ENCODE measurements around the gene SCMH1.

SCMH1 gene

GRCh38 chr1:41086921-41087320 is 155.2 kb downstream of the SCMH1 start:
- no peak overlapping the region for H2AFZ ChIP-seq (ENCODE audit: low read length)
- H3K27me3 ChIP-seq (ENCODE audit: insufficient read depth, low read length): no peaks in the 10 kb centered on the region
- no peaks in the 10 kb centered on the region for H3K9me3 ChIP-seq (ENCODE audit: low read length)
- TF ChIP-seq CTCF (IDR thresholded peaks at IDR 0.05; ENCODE audit: low read length) (no peak), EZH2 (IDR thresholded peaks at IDR 0.05; ENCODE audit: borderline replicate concordance, low read length) (no peak)
- no peaks in the 10 kb centered on the region for H3F3A ChIP-seq (ENCODE audit: insufficient read depth, low read length)
- H3K4me2 ChIP-seq (ENCODE audit: low read length): no peak overlapping the region
- no peaks in the 10 kb centered on the region for H3K4me1 ChIP-seq (ENCODE audit: insufficient read depth, low read length, severe bottlenecking)
- H3K4me3 ChIP-seq (ENCODE audit: low read depth, low read length, poor library complexity, severe bottlenecking): no peak overlapping the region
- H3K9ac ChIP-seq (ENCODE audit: low read length): no peak overlapping the region
- no peaks in the 10 kb centered on the region for H3K79me2 ChIP-seq (ENCODE audit: insufficient read depth, low read length)
- H4K20me1 ChIP-seq (ENCODE audit: insufficient read depth, low read length): no peaks in the 10 kb centered on the region
- H3K27ac ChIP-seq (ENCODE audit: low read depth, low read length, poor library complexity, severe bottlenecking): no peak overlapping the region
- H3K9me2 ChIP-seq (ENCODE audit: low read depth, low read length): no peaks in the 10 kb centered on the region
- no peaks in the 10 kb centered on the region; the same call in 1 of the 2 replicates for H3K36me3 ChIP-seq (ENCODE audit: insufficient read depth, low read length)

- H4K20me1 ChIP-seq (ENCODE audit: insufficient read depth, low read length): no peaks in the 10 kb centered on the region
Measured at GRCh38 chr1:41078616-41079015, 163.5 kb downstream of the SCMH1 start.

DNA sequence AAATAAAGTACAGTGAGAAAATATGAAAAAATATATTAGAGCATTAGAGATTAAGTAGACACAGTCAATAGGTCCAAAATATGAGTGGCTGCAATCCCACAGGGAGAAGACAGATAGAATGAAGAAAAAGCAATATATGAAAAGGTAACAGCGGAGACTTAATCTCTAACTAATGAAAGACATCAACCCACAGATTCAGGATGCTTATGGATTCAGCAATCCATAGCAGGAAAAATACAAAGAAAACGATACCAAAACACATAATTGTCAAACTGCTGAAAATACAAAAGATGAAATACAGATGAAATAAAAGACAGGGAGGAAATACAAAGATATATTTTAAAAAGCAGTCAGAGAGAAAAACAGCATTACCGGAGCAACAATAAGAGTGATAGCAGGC is 163.9 kb downstream of the SCMH1 start:
- Histone ChIP-seq H3K4me2 (ENCODE audit: low read length) (no peak overlapping the region), H3K79me2 (ENCODE audit: insufficient read depth, low read length) (no peaks in the 10 kb centered on the region), H3K9me2 (ENCODE audit: low read depth, low read length) (no peaks in the 10 kb centered on the region), H4K20me1 (ENCODE audit: insufficient read depth, low read length) (no peaks in the 10 kb centered on the region), H3K4me3 (ENCODE audit: low read depth, low read length, poor library complexity, severe bottlenecking) (no peak overlapping the region), H2AFZ (ENCODE audit: low read length) (no peak overlapping the region), H3K27ac (ENCODE audit: low read depth, low read length, poor library complexity, severe bottlenecking) (no peak overlapping the region), H3K9ac (ENCODE audit: low read length) (no peak overlapping the region), H3K4me1 (ENCODE audit: insufficient read depth, low read length, severe bottlenecking) (no peaks in the 10 kb centered on the region), H3F3A (ENCODE audit: insufficient read depth, low read length) (no peaks in the 10 kb centered on the region), H3K9me3 (ENCODE audit: low read length) (0 out of 2 replicates have a peak, but pooled peaks cover 8% of the 10 kb centered on the region), H3K36me3 (ENCODE audit: insufficient read depth, low read length) (no peaks in the 10 kb centered on the region; the same call in 1 of the 2 replicates), H3K27me3 (ENCODE audit: insufficient read depth, low read length) (no peaks in the 10 kb centered on the region)
- TF ChIP-seq CTCF (IDR thresholded peaks at IDR 0.05; ENCODE audit: low read length) (no peak), EZH2 (IDR thresholded peaks at IDR 0.05; ENCODE audit: borderline replicate concordance, low read length) (no peak)

More at GRCh38 chr1:41078616-41079015, 163.5 kb downstream of the SCMH1 start:
- H3K9ac ChIP-seq (ENCODE audit: low read length): no peak overlapping the region
- no peaks in the 10 kb centered on the region for H3K27me3 ChIP-seq (ENCODE audit: insufficient read depth, low read length)
- no peak overlapping the region for H2AFZ ChIP-seq (ENCODE audit: low read length)
- no peaks in the 10 kb centered on the region for H3K79me2 ChIP-seq (ENCODE audit: insufficient read depth, low read length)
- TF ChIP-seq EZH2 (IDR thresholded peaks at IDR 0.05; ENCODE audit: borderline replicate concordance, low read length) (no peak), CTCF (IDR thresholded peaks at IDR 0.05; ENCODE audit: low read length) (no peak)
- no peaks in the 10 kb centered on the region for H3F3A ChIP-seq (ENCODE audit: insufficient read depth, low read length)
- H3K9me3 ChIP-seq (ENCODE audit: low read length): 0 out of 2 replicates have a peak, but pooled peaks cover 8% of the 10 kb centered on the region
- H3K9me2 ChIP-seq (ENCODE audit: low read depth, low read length): no peaks in the 10 kb centered on the region
- H3K36me3 ChIP-seq (ENCODE audit: insufficient read depth, low read length): no peaks in the 10 kb centered on the region; the same call in 1 of the 2 replicates
- no peak overlapping the region for H3K4me3 ChIP-seq (ENCODE audit: low read depth, low read length, poor library complexity, severe bottlenecking)
- no peak overlapping the region for H3K27ac ChIP-seq (ENCODE audit: low read depth, low read length, poor library complexity, severe bottlenecking)
- no peak overlapping the region for H3K4me2 ChIP-seq (ENCODE audit: low read length)
- no peaks in the 10 kb centered on the region for H3K4me1 ChIP-seq (ENCODE audit: insufficient read depth, low read length, severe bottlenecking)
